NB4 (cell line): ENCODE results near the gene SAPCD2.

Source experiments
- DNase-seq: peaks from one replicate; pipeline ENCODE4 v3.0.0; 2010; ENCODE audit warnings: low read depth
- H3K4me3 ChIP-seq: one replicate; pipeline ENCODE4 v1.5.1; 2011; ENCODE audit warnings: mild to moderate bottlenecking, low read depth, low read length, moderate library complexity
- CTCF ChIP-seq: IDR thresholded peaks from one replicate; pipeline ENCODE4 v1.5.1; 2012; ENCODE audit warnings: low read depth, low read length
- MAX ChIP-seq: IDR thresholded peaks from 2 replicates; pipeline ENCODE4 v1.6.1; 2011; ENCODE audit warnings: low read depth, low read length
- MYC ChIP-seq: IDR thresholded peaks from 2 replicates; pipeline ENCODE4 v1.6.1; 2011; ENCODE audit warnings: low read depth, low read length
- POLR2A ChIP-seq: IDR thresholded peaks from 2 replicates; pipeline ENCODE4 v1.6.1; 2011; ENCODE audit warnings: mild to moderate bottlenecking; ENCODE audit not compliant: insufficient read length; ENCODE audit errors: extremely low read depth

Gene SAPCD2

GRCh38 chr9:137107312-137107921 lies 37.1 kb upstream of the SAPCD2 start:
- TF ChIP-seq MAX, result no peak
- TF ChIP-seq POLR2A, result no peak
- TF ChIP-seq MYC, result no peak
- no peak for TF ChIP-seq CTCF
- no peak for DNase-seq

GRCh38 chr9:137106662-137107250 lies 36.4 kb upstream of the SAPCD2 start:
- no peak overlapping the region for H3K4me3 ChIP-seq
- no peak for DNase-seq
- TF ChIP-seq CTCF, result no peak
- no peak for TF ChIP-seq MAX

More at GRCh38 chr9:137107312-137107921, 37.1 kb upstream of the SAPCD2 start:
- H3K4me3 ChIP-seq, result no peak overlapping the region

- no peak for TF ChIP-seq CTCF
- TF ChIP-seq MAX, result no peak
- TF ChIP-seq POLR2A, result no peak
- TF ChIP-seq MYC, result no peak
- no peak for DNase-seq
- H3K4me3 ChIP-seq, result no peak overlapping the region
Observed at GRCh38 chr9:137105814-137106661, 35.7 kb upstream of the SAPCD2 start.

GRCh38 chr9:137103206-137103999 lies 33.0 kb upstream of the SAPCD2 start:
- TF ChIP-seq CTCF (no peak), MAX (no peak), MYC (no peak), POLR2A (no peak)
- H3K4me3 ChIP-seq, result no peak overlapping the region
- no peak for DNase-seq

- no peak for DNase-seq
- no peak for TF ChIP-seq MYC
- no peak for TF ChIP-seq POLR2A
- no peak for TF ChIP-seq CTCF
- no peak for TF ChIP-seq MAX
- no peak overlapping the region for H3K4me3 ChIP-seq
Observed at GRCh38 chr9:137099231-137099630, 28.9 kb upstream of the SAPCD2 start.
